CD8-positive, alpha-beta memory T cell (primary cell): Measurements from ENCODE around the gene ASIC1. TPM values are rescaled to one million over a fixed set of nuclear protein-coding genes. Genes with fewer than 3 reads are reported as not detected.

Experiments
- CTCF ChIA-PET: fragments of 350-600 bp; sonication (Branson Sonifier 250); formaldehyde crosslinking; loops from one replicate; lab custom pipeline; 2021; ENCODE audit warnings: antibody characterized with exemption; lab: Charles Lee
- POLR2A ChIA-PET: fragments of 350-600 bp; sonication (Branson Sonifier 250); formaldehyde crosslinking; loops from one replicate; lab custom pipeline; 2021; ENCODE audit warnings: antibody characterized with exemption; lab: Charles Lee
- DNase-seq, 5 donors: peaks; one replicate each; pipeline versions ENCODE4 v3.0.0 to v3.0.0-alpha.2; 2020 to 2022; ENCODE audit warnings: mixed read lengths in 1 of 5
- H3K27ac ChIP-seq: one replicate; pipeline ENCODE4 v1.7.0; 2013; ENCODE audit warnings: low read depth, mild to moderate bottlenecking, low read length, moderate library complexity
- H3K27me3 ChIP-seq: 2 replicates; pipeline ENCODE4 v1.7.0; 2013; ENCODE audit warnings: low read length, mild to moderate bottlenecking; ENCODE audit not compliant: insufficient read depth, poor library complexity, severe bottlenecking
- H3K36me3 ChIP-seq: 2 replicates; pipeline ENCODE4 v1.7.0; 2013; ENCODE audit warnings: mild to moderate bottlenecking, low read length, moderate library complexity; ENCODE audit not compliant: insufficient read depth
- H3K4me1 ChIP-seq: 2 replicates; pipeline ENCODE4 v1.7.0; 2013; ENCODE audit warnings: mild to moderate bottlenecking, low read length, moderate library complexity; ENCODE audit not compliant: insufficient read depth
- H3K4me3 ChIP-seq: 2 replicates; pipeline ENCODE4 v1.7.0; 2013; ENCODE audit warnings: mild to moderate bottlenecking, low read length
- H3K9me3 ChIP-seq: 2 replicates; pipeline ENCODE4 v1.7.0; 2013; ENCODE audit warnings: mild to moderate bottlenecking, low read length
- H3K27ac Mint-ChIP-seq, 8 donors: one replicate each; pipeline ENCODE4 v1.8.0; 2020 to 2021; ENCODE audit warnings: mixed read lengths in 8 of 8, mild to moderate bottlenecking in 6 of 8, inconsistent platforms in 3 of 8, moderate library complexity in 3 of 8
- H3K27me3 Mint-ChIP-seq, 2 donors: one replicate each; pipeline ENCODE4 v1.8.0; 2020 to 2021; ENCODE audit warnings: mixed read lengths in 2 of 2, mild to moderate bottlenecking in 1 of 2, moderate library complexity in 1 of 2
- H3K36me3 Mint-ChIP-seq, 3 donors: one replicate each; pipeline ENCODE4 v1.8.0; 2020 to 2021; ENCODE audit warnings: mixed read lengths in 3 of 3, inconsistent platforms in 1 of 3, mild to moderate bottlenecking in 1 of 3
- H3K4me1 Mint-ChIP-seq, 3 donors: one replicate each; pipeline ENCODE4 v1.8.0; 2020 to 2021; ENCODE audit warnings: mixed read lengths in 3 of 3, inconsistent platforms in 1 of 3, mild to moderate bottlenecking in 1 of 3
- H3K4me3 Mint-ChIP-seq, 7 donors: one replicate each; pipeline ENCODE4 v1.8.0; 2020 to 2021; ENCODE audit warnings: mixed read lengths in 7 of 7, mild to moderate bottlenecking in 6 of 7, moderate library complexity in 4 of 7, inconsistent platforms in 2 of 7
- H3K9me3 Mint-ChIP-seq, 5 donors: one replicate each; pipeline ENCODE4 v1.8.0; 2020 to 2022; ENCODE audit warnings: mixed read lengths in 5 of 5, mild to moderate bottlenecking in 3 of 5, moderate library complexity in 2 of 5, inconsistent platforms in 1 of 5
- polyA plus RNA-seq: library from polyadenylated mRNA; unstranded; fragments of 300-500 nt; fragmentation: Illumina TruSeq; gene quantifications from one replicate; pipeline ENCODE4 v1.2.3, GENCODE V29; 2021
- total RNA-seq, 2 experiments: library from RNA; stranded (reverse); gene quantifications; one replicate each; pipeline ENCODE4 v1.2.3, GENCODE V29; 2021

Gene ASIC1
- total and polyA plus RNA-seq, 3 experiments from 2014 or later: 0.07 to 6.4 (median 6.4) TPM

DNA sequence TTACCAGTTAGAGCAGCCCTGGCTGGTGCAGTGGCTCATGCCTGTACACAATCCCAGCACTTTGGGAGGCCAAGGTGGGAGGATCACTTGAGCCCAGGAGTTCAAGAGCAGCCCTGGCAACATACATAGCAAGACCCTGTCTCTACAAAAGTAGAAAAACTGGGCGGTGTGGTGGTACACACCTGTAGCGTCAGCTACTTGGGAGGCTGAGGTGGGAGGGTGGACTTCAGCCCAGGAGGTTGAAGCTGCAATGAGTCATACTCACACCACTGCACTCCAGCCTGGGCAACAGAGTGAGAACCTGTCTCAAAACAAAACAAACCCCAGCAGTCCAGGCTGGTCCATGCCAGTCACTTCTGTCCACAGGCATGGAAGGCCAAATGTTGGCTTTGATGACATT lies 62.0 kb downstream of the ASIC1 start:
- peaks cover 0 to 78% (median 15%) of the 10 kb centered on the region in 3 donors for H3K36me3 Mint-ChIP-seq
- peaks cover 38 to 78% (median 47%) of the 10 kb centered on the region in 3 donors for H3K4me1 Mint-ChIP-seq

GRCh38 chr12:50120521-50120920 lies 63.1 kb downstream of the ASIC1 start:
- Histone ChIP-seq H3K4me3 (no peak overlapping the region), H3K27me3 (no peaks in the 10 kb centered on the region), H3K9me3 (no peaks in the 10 kb centered on the region), H3K4me1 (peaks cover 27% of the 10 kb centered on the region), H3K36me3 (peaks cover 49% of the 10 kb centered on the region), H3K27ac (no peak overlapping the region)
- Mint-ChIP-seq H3K4me3 (no peak overlapping the region), H3K27me3 (no peaks in the 10 kb centered on the region), H3K4me1 (peaks cover 43 to 81% (median 51%) of the 10 kb centered on the region in 3 donors), H3K9me3 (no peaks in the 10 kb centered on the region), H3K27ac (peak overlapping the region in 2 of 8 donors; percentile 52 to 94), H3K36me3 (peaks cover 0 to 83% (median 14%) of the 10 kb centered on the region in 3 donors)
- CTCF ChIA-PET: interaction anchor here (0.8 to 1.0 kb wide), 2 partner anchors 8 to 12 kb away, joined by 3 to 4 read pairs; partner anchors contain the start of gene COX14
- POLR2A ChIA-PET: no interaction called here
- no peak for DNase-seq

More for the DNA sequence above, 62.0 kb downstream of the ASIC1 start:
- H3K27ac ChIP-seq: no peak overlapping the region
- CTCF ChIA-PET: interaction anchor here (1.3 kb wide), 2 partner anchors 8 to 56 kb away, joined by 4 to 6 read pairs; partner anchors contain the start of gene COX14
- no peak overlapping the region for H3K4me3 ChIP-seq
- H3K36me3 ChIP-seq: peaks cover 46% of the 10 kb centered on the region
- H3K4me3 Mint-ChIP-seq: no peak overlapping the region
- POLR2A ChIA-PET: no interaction called here
- no peaks in the 10 kb centered on the region for H3K9me3 ChIP-seq
- peak overlapping the region in 2 of 8 donors; percentile 7 to 47 for H3K27ac Mint-ChIP-seq
- H3K4me1 ChIP-seq: peaks cover 23% of the 10 kb centered on the region
- no peak for DNase-seq
- H3K27me3 Mint-ChIP-seq: no peaks in the 10 kb centered on the region
- no peaks in the 10 kb centered on the region for H3K9me3 Mint-ChIP-seq
- H3K27me3 ChIP-seq: no peaks in the 10 kb centered on the region

DNA sequence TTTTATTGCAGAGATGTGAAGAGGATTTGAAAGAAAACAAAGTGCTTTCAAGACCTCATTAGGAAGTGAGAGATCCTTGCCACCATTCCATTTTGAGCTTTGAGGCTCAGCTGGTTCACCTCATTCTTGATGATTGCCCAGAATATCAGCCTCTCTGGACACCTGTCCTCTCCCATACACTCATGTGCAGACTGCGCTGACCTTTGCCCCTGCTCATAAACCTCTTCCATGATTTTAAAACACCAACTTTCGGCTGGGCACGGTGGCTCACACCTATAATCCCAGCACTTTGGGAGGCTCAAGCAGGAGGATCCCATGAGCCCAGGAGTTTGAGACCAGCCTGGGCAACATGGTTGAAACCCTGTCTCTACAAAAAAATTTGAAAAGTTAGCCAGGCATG lies 63.6 kb downstream of the ASIC1 start:
- no peak for DNase-seq
- H3K9me3 ChIP-seq: no peaks in the 10 kb centered on the region
- H3K27ac ChIP-seq: no peak overlapping the region
- POLR2A ChIA-PET: no interaction called here
- Mint-ChIP-seq H3K36me3 (peaks cover 0 to 83% (median 12%) of the 10 kb centered on the region in 3 donors), H3K9me3 (no peaks in the 10 kb centered on the region), H3K27me3 (peaks cover 0 to 2% of the 10 kb centered on the region in 2 donors), H3K27ac (peak overlapping the region in 1 of 8 donors; percentile 94), H3K4me3 (no peak overlapping the region), H3K4me1 (peaks cover 43 to 81% (median 51%) of the 10 kb centered on the region in 3 donors)
- no peaks in the 10 kb centered on the region for H3K27me3 ChIP-seq
- CTCF ChIA-PET: interaction anchor here (0.8 to 1.8 kb wide), 3 partner anchors 9 to 11 kb away, joined by 3 to 5 read pairs (median 4); partner anchors contain the start of gene COX14
- peaks cover 24% of the 10 kb centered on the region for H3K4me1 ChIP-seq
- H3K36me3 ChIP-seq: peaks cover 49% of the 10 kb centered on the region
- no peak overlapping the region for H3K4me3 ChIP-seq

- Mint-ChIP-seq H3K9me3 (no peaks in the 10 kb centered on the region), H3K36me3 (peaks cover 0 to 80% (median 11%) of the 10 kb centered on the region in 3 donors), H3K4me3 (no peak overlapping the region), H3K27ac (peak overlapping the region in 5 of 8 donors; percentile 5 to 40 (median 37)), H3K27me3 (peaks cover 0 to 2% of the 10 kb centered on the region in 2 donors), H3K4me1 (peaks cover 38 to 76% (median 45%) of the 10 kb centered on the region in 3 donors)
- ChIA-PET CTCF (interaction anchor here (1.8 kb wide), 1 partner anchor 10 kb away, joined by 5 read pairs; the partner anchor contains the start of gene COX14), POLR2A (interaction anchor here (1.1 kb wide), 1 partner anchor 10 kb away, joined by 3 read pairs; the partner anchor contains the start of gene COX14)
- no peak overlapping the region for H3K27ac ChIP-seq
- no peak for DNase-seq
- peaks cover 17% of the 10 kb centered on the region for H3K4me1 ChIP-seq
- no peak overlapping the region for H3K4me3 ChIP-seq
- H3K36me3 ChIP-seq: peaks cover 44% of the 10 kb centered on the region
- no peaks in the 10 kb centered on the region for H3K9me3 ChIP-seq
- no peaks in the 10 kb centered on the region for H3K27me3 ChIP-seq
Observed at GRCh38 chr12:50121641-50122040, 64.2 kb downstream of the ASIC1 start.

GRCh38 chr12:50123203-50123602 lies 65.8 kb downstream of the ASIC1 start:
- no peak overlapping the region for H3K4me3 Mint-ChIP-seq
- ChIA-PET CTCF (interaction anchor here (3.7 kb wide), 1 partner anchor 12 kb away, joined by 17 read pairs; the partner anchor contains the start of gene COX14), POLR2A (no interaction called here)
- H3K27ac Mint-ChIP-seq: peak overlapping the region in 4 of 8 donors; percentile 23 to 51 (median 30)
- Histone ChIP-seq H3K4me3 (no peak overlapping the region), H3K27ac (no peak overlapping the region), H3K9me3 (no peaks in the 10 kb centered on the region), H3K36me3 (peaks cover 42% of the 10 kb centered on the region), H3K4me1 (peaks cover 8% of the 10 kb centered on the region), H3K27me3 (no peaks in the 10 kb centered on the region)
- DNase-seq: no peak
- peaks cover 0 to 2% of the 10 kb centered on the region in 2 donors for H3K27me3 Mint-ChIP-seq
- peaks cover 0 to 85% (median 13%) of the 10 kb centered on the region in 3 donors for H3K36me3 Mint-ChIP-seq
- H3K9me3 Mint-ChIP-seq: no peaks in the 10 kb centered on the region
- peaks cover 35 to 72% (median 47%) of the 10 kb centered on the region in 3 donors for H3K4me1 Mint-ChIP-seq

DNA sequence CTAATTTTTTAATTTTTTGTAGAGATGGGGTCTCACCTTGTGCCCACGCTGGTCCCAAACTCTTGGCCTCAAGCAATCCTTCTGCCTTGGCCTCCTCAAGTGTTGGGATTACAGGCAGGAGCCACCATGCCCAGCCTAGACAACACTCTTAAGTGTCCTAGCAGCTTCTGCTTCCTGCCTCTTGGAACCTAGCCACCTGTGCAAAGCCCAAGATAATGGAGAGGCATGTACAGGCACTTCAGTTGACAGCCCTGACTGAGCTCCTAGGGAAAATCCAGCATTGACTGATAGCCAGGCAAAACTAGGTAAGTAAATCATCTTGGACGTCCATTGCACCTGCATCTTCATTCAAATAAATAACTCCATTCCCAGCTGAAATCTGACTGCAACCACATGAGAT lies 70.2 kb downstream of the ASIC1 start:
- no peak overlapping the region for H3K4me3 ChIP-seq
- H3K4me1 ChIP-seq: peaks cover 8% of the 10 kb centered on the region
- Mint-ChIP-seq H3K27ac (peak overlapping the region in 4 of 8 donors; percentile 0 to 55 (median 43)), H3K4me3 (no peak overlapping the region), H3K36me3 (peaks cover 4 to 82% (median 19%) of the 10 kb centered on the region in 3 donors), H3K9me3 (no peaks in the 10 kb centered on the region), H3K4me1 (peaks cover 26 to 51% (median 49%) of the 10 kb centered on the region in 3 donors), H3K27me3 (peaks cover 0 to 2% of the 10 kb centered on the region in 2 donors)
- no peak for DNase-seq
- ChIA-PET CTCF (interaction anchor here (0.6 to 6.4 kb wide), 2 partner anchors 15 to 459 kb away, joined by 5 to 69 read pairs; partner anchors contain the start of gene COX14), POLR2A (no interaction called here)
- no peaks in the 10 kb centered on the region for H3K9me3 ChIP-seq
- H3K36me3 ChIP-seq: peaks cover 36% of the 10 kb centered on the region
- H3K27ac ChIP-seq: no peak overlapping the region
- no peaks in the 10 kb centered on the region for H3K27me3 ChIP-seq

- Histone ChIP-seq H3K27ac (no peak overlapping the region), H3K4me1 (peaks cover 8% of the 10 kb centered on the region), H3K36me3 (peaks cover 29% of the 10 kb centered on the region), H3K4me3 (no peak overlapping the region), H3K9me3 (no peaks in the 10 kb centered on the region), H3K27me3 (no peaks in the 10 kb centered on the region)
- Mint-ChIP-seq H3K9me3 (no peaks in the 10 kb centered on the region), H3K27ac (peak overlapping the region in 1 of 8 donors; percentile 46), H3K4me1 (peaks cover 24 to 44% (median 41%) of the 10 kb centered on the region in 3 donors), H3K4me3 (no peak overlapping the region), H3K36me3 (peaks cover 4 to 82% (median 14%) of the 10 kb centered on the region in 3 donors), H3K27me3 (peaks cover 0 to 2% of the 10 kb centered on the region in 2 donors)
- CTCF ChIA-PET: interaction anchor here (0.9 to 6.4 kb wide), 2 partner anchors 17 to 47 kb away, joined by 3 to 69 read pairs; partner anchors contain the start of gene COX14
- POLR2A ChIA-PET: interaction anchor here (0.7 kb wide), 1 partner anchor 119 kb away, joined by 8 read pairs; no protein-coding TSS in a partner anchor
- no peak for DNase-seq
Observed at GRCh38 chr12:50129290-50129689, 71.9 kb downstream of the ASIC1 start.
